Muscle of arm (tissue), 12 donors: Measurements from ENCODE around the gene ACTN1. TPM values are rescaled to one million over a fixed set of nuclear protein-coding genes. Genes with fewer than 3 reads are reported as not detected.
A peak's percentile ranks its signal among the peaks of the same experiment; 100 is the strongest.

ENCODE experiments used
- DNase-seq: peaks from one replicate; pipeline ENCODE4 v3.0.0-alpha.2; 2013
- polyA plus RNA-seq, 12 donors: library from polyadenylated mRNA; unstranded; fragments of 120-200 nt; gene quantifications; one replicate each; pipeline ENCODE4 v1.2.1, GENCODE V29; 2013; ENCODE audit not compliant: insufficient read length in 12 of 12

Gene ACTN1
- polyA plus RNA-seq, 12 donors = 36.6 to 76.0 (median 44.0) TPM; not detected in 1

DNA sequence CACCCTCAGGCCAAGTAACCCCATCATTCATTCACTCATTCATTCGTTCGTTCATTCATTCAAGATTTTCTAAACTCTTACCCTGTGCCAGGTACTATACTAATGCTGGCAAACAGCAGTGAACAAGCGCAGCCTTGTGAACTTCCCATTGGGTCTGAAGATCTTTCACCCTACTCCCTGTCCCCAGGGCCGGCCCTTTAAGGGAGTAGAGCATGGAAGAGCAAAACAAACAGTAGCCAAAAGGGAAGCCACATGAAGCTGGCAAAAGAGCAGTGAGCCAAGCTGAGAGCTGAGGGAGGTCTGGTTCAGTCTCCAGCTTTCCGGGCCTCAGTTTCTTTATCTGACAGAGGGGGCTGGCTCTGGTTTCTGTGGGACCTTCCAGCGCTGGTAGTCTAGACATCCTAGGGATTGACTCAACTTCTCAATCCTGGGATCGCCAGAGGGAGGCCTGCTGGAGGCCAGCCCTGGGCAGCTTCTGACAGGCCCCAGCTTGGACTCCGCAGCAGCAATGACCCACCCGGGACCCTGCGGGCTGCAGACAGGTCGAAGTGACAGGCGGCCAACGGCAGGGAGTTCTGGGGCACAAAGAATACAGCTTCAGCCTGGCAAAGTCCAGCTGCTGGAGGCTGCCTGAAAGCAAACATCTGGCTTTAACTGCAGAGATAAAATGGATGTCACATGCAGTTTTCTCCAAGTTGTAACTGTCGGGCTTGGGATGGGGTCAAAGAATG lies 27.1 kb downstream of the ACTN1 start:
- DNase-seq = no peak

DNA sequence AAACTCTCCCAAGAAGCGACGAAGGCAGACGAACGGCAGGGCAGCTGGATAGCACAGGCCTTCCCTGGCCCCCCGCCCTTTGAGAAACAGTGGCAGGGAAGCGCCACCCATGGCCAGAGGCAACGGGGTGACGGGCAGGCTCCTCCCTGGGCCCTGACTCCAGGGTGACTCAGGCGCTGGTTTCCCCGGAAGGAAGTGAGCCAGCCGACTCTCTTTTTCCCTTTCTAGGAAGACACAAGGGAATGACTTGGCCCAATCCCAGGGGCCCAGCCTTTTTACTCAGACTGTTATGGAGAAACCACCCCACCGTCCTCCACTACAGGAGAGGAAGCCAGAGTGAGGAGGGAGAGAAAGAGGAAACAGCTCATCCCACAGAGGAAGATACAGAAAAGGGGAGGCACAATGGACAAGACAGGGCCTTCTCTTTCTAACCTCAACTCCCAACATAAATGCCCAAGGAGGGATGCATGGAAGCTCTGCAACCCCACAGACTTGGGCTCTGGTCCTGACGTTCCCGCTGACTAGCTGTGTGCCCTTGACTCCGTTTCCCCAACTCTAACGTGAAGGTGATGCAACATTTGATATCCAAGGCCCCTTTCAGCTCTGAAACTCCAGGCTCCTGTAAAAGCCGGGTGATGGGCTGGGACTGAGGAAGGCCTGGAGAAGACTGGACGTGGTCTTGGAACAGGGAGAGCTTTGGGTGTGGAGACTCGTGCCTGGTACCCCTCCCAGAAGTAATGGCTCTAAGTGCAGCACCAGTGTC lies 27.9 kb downstream of the ACTN1 start:
- no peak for DNase-seq

DNA sequence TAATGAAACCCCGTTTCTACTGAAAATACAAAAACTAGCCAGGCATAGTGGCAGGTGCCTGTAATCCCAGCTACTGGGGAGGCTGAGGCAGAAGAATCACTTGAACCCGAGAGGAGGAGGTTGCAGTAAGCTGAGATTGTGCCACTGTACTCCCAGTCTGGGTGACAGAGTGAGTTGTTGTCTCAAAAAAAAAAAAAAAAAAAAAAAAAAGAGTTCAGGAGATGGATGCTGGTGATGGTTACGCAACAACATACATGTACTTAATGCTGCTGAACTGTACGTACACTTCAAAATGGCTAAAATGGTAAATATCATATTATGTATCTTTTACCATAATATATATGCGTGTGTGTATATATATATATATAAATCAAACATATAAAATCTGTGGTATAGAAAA lies 29.0 kb downstream of the ACTN1 start:
- no peak for DNase-seq

DNA sequence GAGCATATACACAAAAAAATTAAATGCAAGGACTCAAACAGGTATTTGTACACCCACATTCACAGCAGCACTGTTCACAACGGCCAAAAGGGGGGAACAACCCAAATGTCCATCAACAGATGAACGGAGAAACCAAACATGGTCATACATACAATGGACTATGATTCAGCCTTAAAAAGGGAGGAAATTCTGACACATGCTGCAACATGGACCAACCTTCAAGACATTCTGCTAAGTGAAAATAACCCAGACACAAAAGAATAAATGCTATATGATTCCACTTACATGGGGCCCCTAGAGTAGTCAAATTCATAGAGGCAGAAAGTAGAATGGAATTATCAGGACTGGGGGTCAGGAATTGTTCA lies 29.5 kb downstream of the ACTN1 start:
- no peak for DNase-seq

DNA sequence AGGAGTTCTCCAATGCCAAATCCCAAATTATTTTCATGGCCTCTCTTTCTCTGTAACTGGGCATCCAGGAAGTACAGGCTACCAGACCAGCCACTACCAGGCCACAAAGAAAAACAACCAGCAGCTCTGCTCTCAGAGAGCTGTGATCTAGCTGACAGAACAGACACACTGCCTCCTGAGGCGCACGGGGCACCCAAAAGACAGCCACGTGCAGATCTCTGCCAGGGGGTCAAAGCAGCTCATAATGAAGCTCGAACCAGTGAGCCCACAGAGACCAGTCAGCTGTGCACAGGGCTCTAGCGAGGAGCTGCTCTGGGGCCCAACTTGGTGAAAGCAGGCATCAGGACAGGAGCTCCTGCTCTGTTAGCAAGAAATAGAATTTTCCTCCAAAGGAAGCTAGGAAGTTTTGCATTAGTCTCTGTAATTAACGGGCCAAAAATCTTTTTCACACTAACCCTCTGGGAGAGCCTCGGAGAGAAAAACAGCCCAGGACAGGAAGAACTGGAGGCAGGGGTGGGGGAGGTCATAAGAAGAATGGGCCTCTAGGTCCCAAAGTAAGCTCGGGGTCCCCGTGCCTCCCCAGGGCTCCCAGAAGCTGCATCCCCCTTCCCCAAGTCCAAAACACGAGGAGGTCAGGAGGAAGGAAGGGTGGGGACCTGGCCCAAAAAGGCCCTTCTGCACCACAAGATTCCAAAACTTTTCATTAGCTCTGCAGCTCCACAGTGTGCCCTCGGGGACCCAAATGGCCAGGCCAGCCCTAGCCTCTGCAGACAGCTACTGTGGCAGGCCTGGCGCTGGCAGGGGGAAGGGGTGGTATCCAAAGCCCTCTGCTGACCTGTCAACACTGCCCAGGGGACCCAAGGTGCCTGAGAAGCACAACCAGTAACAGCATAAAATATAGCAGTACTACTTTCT lies 30.2 kb downstream of the ACTN1 start:
- DNase-seq = no peak

DNA sequence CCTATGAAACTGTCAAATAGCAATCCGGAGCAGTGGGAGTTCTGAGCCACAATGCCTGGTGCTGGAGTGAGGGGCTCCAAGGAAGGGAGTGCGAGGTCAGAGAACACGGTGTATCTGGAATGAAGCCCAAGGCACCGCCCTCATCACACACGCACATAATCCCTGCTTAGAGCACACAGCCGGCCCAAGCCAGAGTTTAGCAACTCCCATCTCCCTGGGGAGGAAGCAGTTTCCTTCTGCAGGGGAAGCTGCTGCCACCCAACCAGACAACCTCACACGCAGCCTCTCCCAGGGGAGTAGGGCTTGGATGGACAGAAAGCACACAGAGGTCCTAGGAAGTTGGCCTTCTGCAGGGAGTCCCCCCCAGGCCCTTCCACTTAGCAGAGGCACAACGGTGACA lies 31.3 kb downstream of the ACTN1 start:
- DNase-seq = no peak

DNA sequence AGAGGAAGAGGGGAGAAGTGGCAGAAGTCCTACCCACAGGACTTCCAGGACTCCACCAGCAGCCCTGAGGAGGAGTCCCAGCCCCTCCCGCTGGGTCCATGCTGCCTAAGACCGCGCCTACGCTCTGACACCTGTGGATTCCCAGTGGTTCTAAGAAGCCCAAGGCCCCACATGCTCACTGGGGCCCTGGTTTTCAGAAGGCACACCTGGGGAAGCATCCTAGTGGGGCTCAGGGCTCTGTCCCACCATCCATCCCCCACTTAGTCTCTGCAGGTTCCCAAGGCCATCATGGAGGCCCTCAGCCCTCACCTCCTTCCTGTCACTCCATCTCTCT lies 32.6 kb downstream of the ACTN1 start:
- no peak for DNase-seq

DNA sequence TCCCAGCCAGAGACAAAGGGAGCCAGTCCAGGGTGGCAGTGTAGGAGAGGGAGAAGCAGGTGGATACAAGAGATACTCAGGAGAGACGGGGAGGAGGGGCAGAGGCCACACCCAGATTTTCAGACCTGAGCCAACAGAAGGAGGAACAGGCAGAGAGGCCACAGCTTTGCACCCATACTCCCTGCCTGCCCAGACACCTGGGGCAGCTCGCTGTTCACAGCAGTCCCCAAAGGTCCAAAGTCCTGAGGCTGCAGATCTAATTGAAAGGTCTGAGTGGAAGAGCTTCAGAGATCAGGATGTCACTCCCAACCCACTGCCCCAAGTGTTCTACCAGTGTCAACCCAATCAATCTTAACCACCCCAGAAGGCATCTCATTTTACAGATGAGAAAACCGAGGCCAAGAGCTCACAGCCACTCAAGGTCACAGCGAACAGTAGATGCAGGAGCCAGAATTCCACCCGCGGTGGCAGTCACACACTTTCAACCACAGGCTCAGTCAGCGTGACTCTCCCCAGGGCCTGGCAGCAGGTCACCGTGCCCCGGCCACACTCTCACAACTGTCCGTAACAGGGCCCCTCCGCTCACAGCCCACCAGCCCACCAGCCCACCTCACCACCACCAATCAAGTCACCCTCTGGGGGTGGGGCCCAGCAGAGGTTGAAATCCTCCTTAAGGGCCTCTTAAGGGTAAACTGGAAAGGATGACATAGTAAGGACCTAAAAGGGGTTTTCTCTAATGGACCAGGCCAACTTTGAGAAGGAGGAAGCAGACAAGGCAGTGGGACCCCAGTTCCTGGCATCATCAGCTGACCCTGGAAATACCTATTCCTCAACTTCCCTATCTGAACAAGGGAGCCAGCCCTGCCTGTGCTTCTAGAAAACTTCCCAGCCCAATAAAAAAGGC lies 33.3 kb downstream of the ACTN1 start:
- no peak for DNase-seq

DNA sequence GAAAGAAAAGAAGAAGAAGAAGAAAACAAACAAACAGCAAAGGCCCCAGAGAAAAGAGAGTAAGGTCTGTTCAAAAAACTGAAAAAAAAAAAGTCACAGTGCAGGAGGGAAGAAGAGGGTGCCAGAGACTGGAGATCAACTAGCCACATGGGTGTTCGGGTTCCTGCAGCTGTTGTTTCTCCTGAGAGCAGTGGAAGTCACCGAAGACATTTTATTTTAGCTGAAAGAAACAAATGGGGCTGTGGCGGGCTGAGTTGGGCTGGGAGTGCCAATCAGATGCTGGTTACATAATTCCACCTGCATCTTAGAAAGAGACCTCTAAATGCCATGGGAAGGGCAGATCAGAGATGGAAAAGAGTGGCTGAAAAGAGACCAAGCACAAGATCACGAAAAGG lies 33.9 kb downstream of the ACTN1 start:
- no peak for DNase-seq

DNA sequence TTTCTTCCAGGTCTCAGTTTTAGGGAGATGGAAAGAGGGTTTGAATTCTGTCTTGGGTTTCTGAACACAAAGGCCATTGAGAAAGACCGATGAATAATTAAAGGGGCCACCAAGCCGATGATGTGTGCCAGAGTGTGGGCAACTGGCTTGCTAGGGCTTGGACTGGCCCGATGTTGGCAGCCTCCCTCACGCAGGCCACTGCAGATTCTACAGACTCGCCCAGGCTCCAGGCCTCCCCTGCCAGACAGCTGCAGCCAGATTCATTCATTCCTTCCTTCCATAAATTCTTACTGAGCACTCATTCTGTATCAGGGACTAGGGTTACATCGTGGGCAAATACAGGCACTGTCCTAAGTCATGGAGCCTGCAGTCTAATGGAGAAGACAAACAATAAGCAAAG lies 34.9 kb downstream of the ACTN1 start:
- DNase-seq = no peak

DNA sequence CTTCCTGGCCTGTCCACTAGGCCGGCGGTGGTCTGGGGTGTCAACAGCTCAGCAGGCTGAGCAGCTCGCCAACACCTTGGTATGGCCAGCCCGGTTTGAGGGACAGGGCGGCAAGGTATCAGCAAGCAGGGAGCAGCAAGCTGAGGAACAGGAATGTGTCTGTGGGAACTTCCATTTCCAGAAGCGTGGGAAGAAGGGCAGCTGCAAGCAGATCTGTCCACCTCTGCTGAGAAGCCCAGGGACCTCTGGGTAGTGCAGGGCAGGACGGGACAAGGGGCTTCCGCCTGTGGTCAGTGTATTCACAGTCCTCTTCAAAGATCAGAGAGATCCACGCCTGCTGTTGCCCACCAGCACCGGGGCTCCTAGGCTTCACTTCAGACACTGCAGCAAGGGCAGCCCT lies 36.0 kb downstream of the ACTN1 start:
- no peak for DNase-seq

DNA sequence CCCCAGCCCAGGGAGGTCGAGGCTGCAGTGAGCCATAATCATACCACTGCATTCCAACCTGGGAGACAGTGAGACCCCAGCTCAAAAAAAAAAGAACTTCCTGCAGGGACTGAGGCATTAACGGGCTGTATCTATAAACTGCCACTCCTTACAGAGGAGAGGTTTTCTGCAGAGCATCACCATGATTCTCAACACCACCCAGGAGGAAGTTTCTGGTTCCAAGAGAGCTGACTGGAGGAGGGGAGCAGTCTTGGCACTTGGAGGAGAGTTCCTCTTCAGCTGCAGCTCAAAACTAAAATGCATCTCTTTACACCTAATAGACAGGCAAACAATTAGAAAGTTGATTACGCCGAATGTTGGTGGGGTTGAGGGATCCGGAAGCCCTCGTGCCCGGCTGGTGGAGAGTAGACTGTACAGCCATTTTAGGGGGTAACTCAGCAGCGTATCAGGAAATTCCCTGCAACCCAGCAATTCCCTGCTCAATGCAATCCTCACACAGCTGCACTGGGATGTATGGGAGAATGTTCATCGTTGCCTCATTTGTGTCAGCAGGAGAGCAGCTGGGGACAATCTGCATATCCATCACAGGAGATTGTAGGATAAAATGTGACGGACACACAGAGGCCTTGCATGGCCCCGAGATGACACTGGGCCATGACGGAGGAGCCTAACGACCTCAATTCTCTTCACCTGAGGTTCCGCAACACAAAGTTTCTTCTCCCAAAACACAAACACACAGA lies 36.6 kb downstream of the ACTN1 start:
- no peak for DNase-seq

DNA sequence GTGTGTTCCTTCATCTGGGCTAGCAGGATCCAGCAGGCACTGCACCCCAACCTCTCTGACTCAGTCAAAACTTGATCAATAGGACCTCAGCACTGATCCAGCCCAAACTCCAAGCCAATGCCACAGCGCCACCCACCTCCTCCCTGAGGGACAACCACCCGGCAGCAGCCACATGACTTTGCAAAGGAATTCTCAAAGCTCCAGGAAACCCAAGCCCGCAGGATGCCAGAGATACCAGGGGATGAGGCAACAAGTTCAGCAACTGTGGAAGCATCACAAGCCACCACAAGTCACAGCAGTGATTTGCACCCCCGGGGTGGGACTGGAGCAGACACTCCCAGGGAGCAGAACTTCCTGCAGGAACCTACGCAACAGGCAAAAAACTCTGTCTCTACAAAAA lies 37.3 kb downstream of the ACTN1 start:
- DNase-seq = no peak

DNA sequence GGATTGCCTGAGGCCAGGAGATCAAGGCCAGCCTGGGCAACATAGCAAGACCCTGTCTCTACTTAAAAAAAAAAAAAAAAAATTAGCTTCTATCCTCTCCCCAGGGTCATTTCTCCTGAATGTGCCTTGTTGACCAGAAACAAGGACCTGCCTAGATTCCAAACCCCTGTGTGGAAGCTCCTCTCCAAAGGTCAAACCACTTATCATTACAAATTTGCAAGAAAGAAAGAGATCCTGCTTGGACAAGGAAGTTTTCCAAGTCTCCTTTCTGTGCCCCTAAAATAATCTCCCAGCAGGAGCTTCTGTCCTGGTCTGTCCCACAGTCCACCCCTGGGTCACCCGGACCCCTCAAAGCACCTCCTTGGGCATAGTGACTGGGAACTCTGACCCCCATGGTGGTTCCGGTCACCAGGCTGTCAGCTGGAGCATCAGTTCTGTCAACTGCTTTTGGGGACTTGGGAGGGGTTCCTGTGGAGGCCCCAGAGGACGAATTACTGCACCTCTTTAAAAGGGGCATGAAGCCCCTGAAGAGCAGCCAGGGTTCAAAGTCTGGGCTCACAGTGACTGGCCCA lies 38.4 kb downstream of the ACTN1 start:
- no peak for DNase-seq

DNA sequence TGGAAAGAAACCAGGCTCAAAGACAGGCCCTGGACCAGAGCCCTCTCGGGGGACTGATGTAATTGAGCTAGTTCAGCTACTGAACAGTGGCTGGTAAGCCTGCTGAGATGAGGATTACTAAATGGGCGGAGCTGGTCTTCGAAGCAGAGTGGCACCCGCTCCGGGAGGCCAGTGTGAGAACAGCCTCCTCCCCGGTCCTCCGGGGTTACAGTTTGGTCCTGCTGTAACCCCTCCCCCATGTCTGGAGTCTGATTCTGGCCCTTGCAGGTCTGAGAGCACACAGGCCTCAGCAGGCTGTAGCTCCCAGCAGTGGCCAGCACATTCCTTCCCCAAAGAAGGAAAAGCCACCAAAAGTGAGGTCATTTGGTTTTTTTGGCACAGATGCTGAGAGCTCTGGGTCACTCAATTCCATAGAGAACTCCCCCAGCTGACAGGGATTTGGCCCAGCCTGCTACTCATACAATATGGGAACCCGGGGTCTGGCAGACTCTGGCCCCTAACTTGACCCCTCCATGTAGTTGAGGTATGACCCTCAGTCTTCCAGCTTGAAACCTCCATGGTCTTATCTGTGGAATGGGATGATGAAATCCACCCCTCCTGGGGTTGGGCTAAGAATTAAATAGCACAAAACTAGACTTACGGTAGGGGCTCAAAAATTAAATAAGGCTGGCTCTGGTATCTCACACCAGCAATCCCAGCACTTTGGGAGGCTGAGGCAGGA lies 39.0 kb downstream of the ACTN1 start:
- peak; percentile 65 for DNase-seq

DNA sequence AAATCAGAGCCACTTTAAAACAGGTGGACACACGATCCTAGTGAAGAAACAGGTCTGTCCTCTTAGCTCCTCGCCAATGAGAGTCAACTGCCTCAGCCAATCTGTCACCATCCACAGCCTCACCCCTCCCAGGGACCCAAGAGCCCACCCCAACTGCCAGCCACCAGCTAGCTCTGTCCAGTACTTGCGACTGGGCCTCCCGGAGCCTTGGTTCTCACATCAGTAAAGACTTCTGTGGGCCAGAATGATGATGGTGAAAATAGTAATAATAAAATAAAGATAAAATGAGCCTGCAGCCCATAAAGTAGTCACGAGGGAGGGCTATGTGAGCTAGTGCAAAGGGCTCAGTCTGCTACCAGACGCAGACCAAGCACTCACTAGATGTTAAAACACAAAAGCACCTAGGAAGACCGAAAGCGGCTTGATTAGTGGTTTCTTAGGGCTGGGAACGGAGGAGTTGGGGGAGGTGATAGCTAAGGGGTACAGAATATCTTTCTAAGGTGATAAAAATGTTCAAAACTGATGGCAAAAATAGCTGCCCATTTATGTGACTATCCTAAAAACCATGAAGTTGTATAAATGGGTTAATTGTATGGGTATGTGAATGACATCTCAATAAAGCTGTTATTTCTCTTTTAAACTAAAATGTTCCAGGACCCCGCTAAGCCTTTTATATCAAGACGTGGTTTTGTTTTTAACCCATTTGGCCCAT lies 39.8 kb downstream of the ACTN1 start:
- no peak for DNase-seq

DNA sequence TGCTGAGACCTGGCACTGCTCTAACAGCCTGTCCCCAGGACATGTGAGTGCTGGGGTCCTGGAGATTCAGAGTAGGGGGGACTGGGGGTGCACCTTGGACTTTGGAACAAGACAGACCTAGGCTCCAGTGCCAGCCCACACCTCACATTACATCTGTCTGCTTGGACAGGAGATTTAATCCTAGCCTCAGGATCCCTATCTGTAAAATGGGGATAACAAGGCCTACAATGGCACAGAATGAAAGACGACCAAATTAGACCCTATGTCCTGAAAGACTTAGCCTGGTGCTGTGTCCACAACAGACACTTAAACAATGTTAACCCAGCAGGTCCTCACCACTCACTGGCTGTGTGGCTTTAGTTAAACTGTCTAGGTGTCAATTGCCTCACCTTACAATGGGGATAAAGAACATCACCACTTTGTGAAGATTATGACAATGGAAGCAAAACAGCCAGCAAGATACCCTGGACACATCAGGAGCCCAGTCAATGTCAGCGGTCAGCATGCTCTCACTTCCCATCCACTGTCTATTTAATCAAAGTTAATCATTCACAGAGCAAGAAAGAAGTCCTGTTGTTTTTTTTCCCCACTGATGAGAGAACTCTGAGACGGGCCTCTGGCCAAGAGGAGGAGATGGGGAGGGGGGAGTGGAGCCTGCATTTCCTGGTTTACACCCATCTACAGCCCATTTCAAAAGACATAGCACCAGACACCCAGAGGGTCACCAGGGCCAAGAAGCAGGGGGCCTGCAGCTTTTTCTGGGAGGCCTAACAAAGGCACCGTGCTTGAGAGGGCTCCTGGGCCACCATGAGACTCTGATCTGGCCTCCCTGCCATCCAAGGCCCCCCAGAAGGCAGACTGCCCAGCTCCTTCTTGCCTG lies 40.6 kb downstream of the ACTN1 start:
- no peak for DNase-seq
